GM18870 (cell line): ENCODE measurements around the gene ZC3H11A.

Source experiments
- ATAC-seq: cut with Tn5 transposase; IDR thresholded peaks from one replicate; pipeline ENCODE4 v1.9.1; 2021; ENCODE audit warnings: moderate library complexity; ENCODE audit not compliant: unreplicated experiment

Gene ZC3H11A

GRCh38 chr1:203839081-203839480 lies 43.7 kb downstream of the ZC3H11A start:
- ATAC-seq: no peak

- no peak for ATAC-seq
Observed at GRCh38 chr1:203840208-203840808, 44.9 kb downstream of the ZC3H11A start.

- no peak for ATAC-seq
Observed at GRCh38 chr1:203842559-203842876, 47.1 kb downstream of the ZC3H11A start.

GRCh38 chr1:203843435-203843834 lies 48.0 kb downstream of the ZC3H11A start:
- ATAC-seq: no peak
